Astrocyte of the cerebellum (primary cell): Measurements from ENCODE around the gene MRPS6.

Experiments used
- DNase-seq: peaks from one replicate; pipeline ENCODE4 v3.0.0-alpha.2; 2011; ENCODE audit warnings: low read depth
- H3K4me3 ChIP-seq: 2 replicates; pipeline ENCODE4 v1.5.1; 2011; ENCODE audit warnings: mild to moderate bottlenecking, low read depth, low read length, moderate library complexity
- CTCF ChIP-seq: IDR thresholded peaks from 2 replicates; pipeline ENCODE4 v1.5.1; 2012; ENCODE audit warnings: low read length, low read depth, moderate library complexity, mild to moderate bottlenecking; ENCODE audit errors: missing control alignments
- in situ Hi-C: cut with HindIII; loops from 2 replicates; pipeline ENCODE4 v1.10.0; 2017; ENCODE audit warnings: low sequenced_read_pairs

The MRPS6 gene

GRCh38 chr21:34109075-34109474 lies 35.7 kb downstream of the MRPS6 start:
- TF ChIP-seq CTCF, result no peak
- in situ Hi-C loops, result no loop called here
- no peak for DNase-seq
- H3K4me3 ChIP-seq, result no peak overlapping the region

GRCh38 chr21:34110594-34111202 lies 37.3 kb downstream of the MRPS6 start:
- in situ Hi-C loops, result no loop called here
- DNase-seq, result no peak
- H3K4me3 ChIP-seq, result no peak overlapping the region
- TF ChIP-seq CTCF, result no peak

GRCh38 chr21:34112316-34113033 lies 39.1 kb downstream of the MRPS6 start:
- in situ Hi-C loops, result no loop called here
- DNase-seq, result no peak
- H3K4me3 ChIP-seq, result no peak overlapping the region
- no peak for TF ChIP-seq CTCF

GRCh38 chr21:34113842-34114241 lies 40.5 kb downstream of the MRPS6 start:
- H3K4me3 ChIP-seq, result no peak overlapping the region
- in situ Hi-C loops, result no loop called here
- no peak for TF ChIP-seq CTCF
- no peak for DNase-seq

GRCh38 chr21:34115160-34115559 lies 41.8 kb downstream of the MRPS6 start:
- no peak for DNase-seq
- no peak overlapping the region for H3K4me3 ChIP-seq
- in situ Hi-C loops, result no loop called here
- no peak for TF ChIP-seq CTCF

GRCh38 chr21:34116569-34116968 lies 43.2 kb downstream of the MRPS6 start:
- TF ChIP-seq CTCF, result no peak
- DNase-seq, result no peak
- H3K4me3 ChIP-seq, result no peak overlapping the region
- in situ Hi-C loops, result no loop called here
